Liver (tissue), 9 donors: Measurements from ENCODE around the gene U2AF2. TPM values are rescaled to one million over a fixed set of nuclear protein-coding genes. Genes with fewer than 3 reads are reported as not detected.

Experiments used
- DNase-seq: peaks from one replicate; pipeline ENCODE4 v3.0.0-alpha.2; 2017; ENCODE audit warnings: low spot score
- H3K27ac ChIP-seq, 2 donors: one replicate each; pipeline ENCODE4 v1.7.0; 2013; ENCODE audit warnings: inconsistent platforms in 2 of 2, low read length in 2 of 2, control low read depth in 1 of 2, low read depth in 1 of 2, mild to moderate bottlenecking in 1 of 2
- H3K27me3 ChIP-seq, 4 donors: one replicate each; pipeline versions ENCODE4 v1.6.1 to v1.7.0; 2013; ENCODE audit warnings: low read length in 3 of 4, inconsistent platforms in 1 of 4, mild to moderate bottlenecking in 1 of 4, moderate library complexity in 1 of 4; ENCODE audit not compliant: control insufficient read depth in 4 of 4, insufficient read depth in 4 of 4
- H3K36me3 ChIP-seq, 4 donors: one replicate each; pipeline versions ENCODE4 v1.6.1 to v1.7.0; 2013; ENCODE audit warnings: low read length in 3 of 4, mild to moderate bottlenecking in 3 of 4, low read depth in 1 of 4, moderate library complexity in 1 of 4; ENCODE audit not compliant: control insufficient read depth in 4 of 4, insufficient read depth in 3 of 4
- H3K4me1 ChIP-seq, 4 donors: one replicate each; pipeline versions ENCODE4 v1.6.1 to v1.7.0; 2013; ENCODE audit warnings: low read length in 3 of 4, mild to moderate bottlenecking in 3 of 4, moderate library complexity in 1 of 4; ENCODE audit not compliant: control insufficient read depth in 4 of 4, insufficient read depth in 4 of 4
- H3K4me3 ChIP-seq, 3 donors: one replicate each; pipeline versions ENCODE4 v1.6.1 to v1.7.0; 2013; ENCODE audit warnings: low read length in 3 of 3, control low read depth in 1 of 3, low read depth in 1 of 3, mild to moderate bottlenecking in 1 of 3
- H3K9ac ChIP-seq, 2 donors: one replicate each; pipeline ENCODE4 v1.7.0; 2013; ENCODE audit warnings: low read length in 2 of 2, mild to moderate bottlenecking in 2 of 2, moderate library complexity in 2 of 2, control low read depth in 1 of 2, low read depth in 1 of 2
- H3K9me3 ChIP-seq, 4 donors: one replicate each; pipeline versions ENCODE4 v1.6.1 to v1.7.0; 2013; ENCODE audit warnings: low read length in 3 of 4; ENCODE audit not compliant: control insufficient read depth in 4 of 4
- ATF3 ChIP-seq: IDR thresholded peaks from 2 replicates; pipeline ENCODE4 v1.6.1; 2016; ENCODE audit warnings: antibody characterized with exemption
- CTCF ChIP-seq: fragments of 150-350 bp; IDR thresholded peaks from 2 replicates; pipeline ENCODE4 v1.5.1; 2017; ENCODE audit warnings: improper control_type of control experiment, low read depth, low read length; ENCODE audit not compliant: missing input control
- FOXA1 ChIP-seq: IDR thresholded peaks from 2 replicates; pipeline ENCODE4 v1.6.1; 2016; ENCODE audit warnings: antibody characterized with exemption
- FOXA2 ChIP-seq: IDR thresholded peaks from 2 replicates; pipeline ENCODE4 v1.6.1; 2016; ENCODE audit warnings: antibody characterized with exemption
- GABPA ChIP-seq, 2 donors: IDR thresholded peaks in 1 of 2; conservative IDR thresholded peaks in 1 of 2; 2 replicates each; pipeline ENCODE4 v1.6.1; 2016; ENCODE audit warnings: antibody characterized with exemption in 2 of 2, mild to moderate bottlenecking in 1 of 2, moderate library complexity in 1 of 2
- HNF4G ChIP-seq: IDR thresholded peaks from 2 replicates; pipeline ENCODE4 v1.6.1; 2016; ENCODE audit warnings: antibody characterized with exemption
- JUND ChIP-seq, 2 donors: IDR thresholded peaks; 2 replicates each; pipeline ENCODE4 v1.6.1; 2016; ENCODE audit warnings: antibody characterized with exemption in 2 of 2
- NR2F2 ChIP-seq: IDR thresholded peaks from 2 replicates; pipeline ENCODE4 v1.6.1; 2016; ENCODE audit warnings: antibody characterized with exemption
- RAD21 ChIP-seq, 2 donors: IDR thresholded peaks; 2 replicates each; pipeline ENCODE4 v1.6.1; 2016; ENCODE audit warnings: antibody characterized with exemption in 2 of 2, mild to moderate bottlenecking in 2 of 2
- REST ChIP-seq: IDR thresholded peaks from 2 replicates; pipeline ENCODE4 v1.6.1; 2016; ENCODE audit warnings: antibody characterized with exemption, mild to moderate bottlenecking
- SP1 ChIP-seq: IDR thresholded peaks from 2 replicates; pipeline ENCODE4 v1.6.1; 2018; ENCODE audit warnings: antibody characterized with exemption, mild to moderate bottlenecking
- TAF1 ChIP-seq: conservative IDR thresholded peaks from 2 replicates; pipeline ENCODE4 v1.6.1; 2016; ENCODE audit warnings: antibody characterized with exemption, mild to moderate bottlenecking
- ZBTB33 ChIP-seq: IDR thresholded peaks from 2 replicates; pipeline ENCODE4 v1.6.1; 2016; ENCODE audit warnings: antibody characterized with exemption
- WGBS: extraction: QIAGEN DNeasy Blood & Tissue Kit; methylation state at CpG from one replicate; pipeline ENCODE4 v1.1.7; 2013; 5-methylcytosine and 5-hydroxymethylcytosine counted together
- polyA plus RNA-seq, 2 donors: library from polyadenylated mRNA; stranded (reverse) in 1 of 2; unstranded in 1 of 2; fragments of 200-250 nt in 1 of 2; fragments of >200 nt in 1 of 2; fragmentation: Nextera tagmentation in 1 of 2; extraction: Ambion mirVana in 1 of 2; gene quantifications; one replicate each; pipeline versions ENCODE4 v1.2.1 to v1.2.3, GENCODE V29; 2013 to 2015
- total RNA-seq, 2 donors: library from RNA; depleted of rRNA; stranded (reverse); fragments of >200 nt; gene quantifications; one replicate each; pipeline ENCODE4 v1.2.3, GENCODE V29; 2014
- donor health status: healthy.
- donor health status: healthy.
- donor health status: healthy.
- donor health status: healthy.
- donor health status: healthy.

The U2AF2 gene
- total and polyA plus RNA-seq, 4 donors, result 8.6 to 66.6 (median 51.2) TPM

GRCh38 chr19:55705972-55706371, 51.1 kb downstream of the U2AF2 start (continued):
- TF ChIP-seq JUND (IDR thresholded peaks at IDR 0.05) (no peak), FOXA1 (no peak), RAD21 (IDR thresholded peaks at IDR 0.05) (no peak), TAF1 (no peak), NR2F2 (no peak), FOXA2 (no peak), GABPA (IDR thresholded peaks at IDR 0.05 in 1 of 2, conservative IDR thresholded peaks at IDR 0.05 in 1 of 2) (no peak), HNF4G (no peak)

GRCh38 chr19:55711719-55712118, 56.9 kb downstream of the U2AF2 start:
- peaks cover 0 to 4% (median under 1%) of the 10 kb centered on the region in 4 donors for H3K27me3 ChIP-seq
- no peak for DNase-seq
- no peak overlapping the region for H3K4me3 ChIP-seq
- no peaks in the 10 kb centered on the region for H3K36me3 ChIP-seq
- no peak overlapping the region for H3K9ac ChIP-seq
- WGBS, result 69% methylated on average over 18 of the region's 18 CpGs
- no peak overlapping the region for H3K27ac ChIP-seq
- no peaks in the 10 kb centered on the region for H3K4me1 ChIP-seq
- TF ChIP-seq NR2F2, result no peak
- TF ChIP-seq CTCF, result no peak
- no peak for TF ChIP-seq FOXA1
- TF ChIP-seq JUND (IDR thresholded peaks at IDR 0.05), result no peak
- TF ChIP-seq ATF3, result no peak
- TF ChIP-seq GABPA (IDR thresholded peaks at IDR 0.05 in 1 of 2, conservative IDR thresholded peaks at IDR 0.05 in 1 of 2), result no peak
- TF ChIP-seq SP1, result no peak
- TF ChIP-seq REST, result no peak
- TF ChIP-seq ZBTB33, result no peak
- H3K9me3 ChIP-seq, result no peaks in the 10 kb centered on the region
